DMS53 treated with DMSO at 0.1 percent for 48 hours (cell line): Measurements from ENCODE around the gene OR56A1.

Source experiments
- DNase-seq: peaks from one replicate; lab custom pipeline; 2025; ENCODE audit not compliant: unreplicated experiment; lab: John Stamatoyannopoulos, UW

OR56A1 gene

DNA sequence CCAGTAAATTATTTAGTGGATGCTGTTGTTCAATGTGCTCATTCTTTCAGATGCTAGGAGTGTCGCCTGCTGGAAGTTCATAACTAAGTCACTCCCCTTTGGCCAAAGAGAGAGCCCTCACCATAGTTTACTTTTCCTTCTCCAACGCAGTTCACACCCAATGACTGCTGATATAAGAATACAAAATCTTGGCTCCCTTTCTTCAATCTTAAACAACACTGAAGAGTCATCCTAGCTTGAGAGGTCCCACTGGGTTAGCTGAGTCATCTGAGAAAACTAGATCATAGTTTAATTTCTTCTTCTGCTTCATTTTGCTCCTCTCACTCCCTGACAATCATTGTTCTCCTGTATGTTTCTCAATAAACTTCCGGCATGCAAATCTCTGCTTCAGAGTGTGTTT lies 38.4 kb downstream of the OR56A1 start:
- no peak for DNase-seq

DNA sequence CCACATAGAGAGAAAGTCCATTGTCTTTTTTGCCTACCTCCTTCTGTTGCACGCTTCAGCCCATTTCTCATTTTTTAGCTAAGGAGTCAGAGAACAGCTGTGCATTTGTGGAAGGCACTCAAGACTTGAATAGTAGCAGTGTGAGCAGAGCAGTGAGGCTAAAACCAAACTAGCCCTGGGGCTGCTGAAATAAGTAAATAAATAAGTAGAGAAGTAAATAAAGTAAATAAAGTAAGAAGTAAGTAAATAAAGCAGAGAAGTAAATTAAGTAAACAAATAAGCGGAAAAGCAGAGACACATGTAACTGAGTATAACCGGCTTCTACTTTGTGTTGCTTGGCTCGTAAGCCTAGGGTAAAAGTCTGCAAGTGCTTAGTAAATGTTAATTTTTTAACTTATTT lies 41.4 kb downstream of the OR56A1 start:
- DNase-seq = no peak

DNA sequence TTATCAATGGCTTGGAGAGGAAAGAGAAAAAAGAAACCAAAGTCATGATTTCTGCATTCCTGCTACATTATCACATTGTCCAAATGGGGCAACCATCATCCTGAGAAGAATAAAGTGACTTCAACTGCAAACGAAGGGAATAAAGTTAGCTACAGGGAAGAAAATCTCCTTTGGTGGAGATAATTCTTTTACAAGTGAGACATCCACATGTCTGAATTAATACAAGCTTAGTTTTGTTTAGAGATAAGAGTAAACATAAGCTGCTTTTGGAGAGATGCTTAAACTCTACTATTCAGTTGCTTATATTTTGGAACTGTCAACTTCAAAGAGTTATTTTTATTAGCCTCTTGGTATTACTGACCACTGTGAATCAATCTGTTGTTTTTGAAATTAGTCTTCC lies 43.7 kb downstream of the OR56A1 start, which contains the start of gene OR52L1:
TSS of gene OR52L1 (minus strand) at position 101 of the 400 bp plus-strand sequence. CDS start at position 46, 55 bp downstream.
- DNase-seq = no peak

GRCh38 chr11:5983443-5983842 lies 47.1 kb downstream of the OR56A1 start:
- DNase-seq = no peak

DNA sequence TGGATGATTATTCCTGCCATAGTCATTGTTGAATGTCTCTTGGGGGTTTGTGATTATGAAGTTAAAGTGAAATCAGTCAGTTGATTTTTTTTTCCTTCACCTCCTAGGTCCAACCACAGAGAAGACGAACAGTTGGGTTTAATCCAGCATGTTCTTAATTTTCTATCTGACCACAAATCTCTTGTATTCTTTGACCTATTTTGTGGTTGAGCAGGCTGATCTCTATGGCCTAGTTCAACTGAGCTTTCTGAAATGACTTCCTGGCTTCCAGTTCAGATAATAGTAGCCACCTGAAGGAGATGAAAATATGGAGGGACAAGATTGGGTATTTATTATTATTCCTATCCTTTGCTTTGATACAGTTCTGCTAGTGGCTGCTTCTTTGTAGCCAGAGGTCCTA lies 57.0 kb downstream of the OR56A1 start:
- no peak for DNase-seq
